HCT116 (cell line): ENCODE data around the gene C5orf63.

Source experiments
- CTCF ChIP-seq, 3 experiments: fragments of 200-600 bp in 1 of 3; sonication (generic) in 1 of 3; IDR thresholded peaks in 2 of 3; conservative IDR thresholded peaks in 1 of 3; 2 replicates each; pipeline ENCODE4 v1.5.1; 2012 to 2017; ENCODE audit warnings: low read depth in 2 of 3, low read length in 2 of 3, antibody characterized with exemption in 1 of 3, borderline replicate concordance in 1 of 3, control low read depth in 1 of 3, mild to moderate bottlenecking in 1 of 3, mixed read lengths in 1 of 3, mixed run types in 1 of 3, moderate library complexity in 1 of 3; ENCODE audit not compliant: insufficient read depth in 1 of 3
- EGR1 ChIP-seq: IDR thresholded peaks from 2 replicates; pipeline ENCODE4 v1.6.1; 2012; ENCODE audit warnings: low read depth
- ELF1 ChIP-seq: IDR thresholded peaks from 2 replicates; pipeline ENCODE4 v1.6.1; 2012; ENCODE audit warnings: low read depth, borderline replicate concordance
- EZH2 ChIP-seq: fragments of 200-600 bp; sonication (generic); IDR thresholded peaks from 2 replicates; pipeline ENCODE4 v1.6.1; 2017; ENCODE audit warnings: antibody characterized with exemption, mixed run types
- FOSL1 ChIP-seq: IDR thresholded peaks from 2 replicates; pipeline ENCODE4 v1.6.1; 2012; ENCODE audit warnings: low read depth
- POLR2A ChIP-seq: IDR thresholded peaks from 2 replicates; pipeline ENCODE4 v1.7.0; 2011; ENCODE audit warnings: borderline replicate concordance; ENCODE audit not compliant: insufficient read depth, insufficient read length; ENCODE audit errors: extremely low read depth
- POLR2AphosphoS5 ChIP-seq: IDR thresholded peaks from 2 replicates; pipeline ENCODE4 v1.6.1; 2011; ENCODE audit warnings: mild to moderate bottlenecking, low read depth, low read length, moderate library complexity
- SIN3A ChIP-seq: IDR thresholded peaks from 2 replicates; pipeline ENCODE4 v1.6.1; 2012; ENCODE audit warnings: low read depth
- SP1 ChIP-seq: IDR thresholded peaks from 2 replicates; pipeline ENCODE4 v1.6.1; 2012; ENCODE audit warnings: low read depth
- TCF7L2 ChIP-seq: IDR thresholded peaks from 2 replicates; pipeline ENCODE4 v1.7.0; 2011; ENCODE audit warnings: borderline replicate concordance, inconsistent platforms; ENCODE audit not compliant: insufficient read depth, insufficient read length; ENCODE audit errors: extremely low read depth
- YY1 ChIP-seq: IDR thresholded peaks from 2 replicates; pipeline ENCODE4 v1.6.1; 2011; ENCODE audit warnings: low read length, low read depth, moderate library complexity, mild to moderate bottlenecking; ENCODE audit not compliant: insufficient replicate concordance; ENCODE audit errors: extremely low read depth
- ZBTB33 ChIP-seq: IDR thresholded peaks from 2 replicates; pipeline ENCODE4 v1.6.1; 2011; ENCODE audit warnings: mild to moderate bottlenecking, low read length, moderate library complexity; ENCODE audit not compliant: insufficient replicate concordance; ENCODE audit errors: extremely low read depth
- ZFX ChIP-seq: fragments of 450-650 bp; IDR thresholded peaks from 2 replicates; pipeline ENCODE4 v1.6.1; 2017
- ZNF274 ChIP-seq: fragments of 200-500 bp; sonication (Bioruptor generic); IDR thresholded peaks from 2 replicates; pipeline ENCODE4 v1.6.1; 2014; ENCODE audit warnings: mild to moderate bottlenecking, low read depth, low read length, inconsistent platforms

GRCh38 chr5:127027539-127027938 lies 45.8 kb downstream of the C5orf63 start:
- TF ChIP-seq EZH2 (no peak), CTCF (IDR thresholded peaks at IDR 0.05 in 2 of 3, conservative IDR thresholded peaks at IDR 0.05 in 1 of 3; ENCODE audit: borderline replicate concordance in 1 of 3, insufficient read depth in 1 of 3, low read depth in 2 of 3, low read length in 2 of 3) (no peak), EGR1 (no peak), POLR2A (no peak), POLR2AphosphoS5 (no peak), SP1 (no peak), SIN3A (no peak), ZNF274 (no peak), YY1 (no peak), ZFX (no peak), ELF1 (no peak), TCF7L2 (no peak), ZBTB33 (no peak), FOSL1 (no peak)
